Measurements from ENCODE around the gene SHPK. TPM values are rescaled to one million over a fixed set of nuclear protein-coding genes. Genes with fewer than 3 reads are reported as not detected.

SHPK gene
- total and polyA plus RNA-seq, 9 of the 15 experiments (the other 6 are each of a cell fraction or from before 2014, with no cell fraction given), result 2.5 to 16.3 (median 11.8) TPM

DNA sequence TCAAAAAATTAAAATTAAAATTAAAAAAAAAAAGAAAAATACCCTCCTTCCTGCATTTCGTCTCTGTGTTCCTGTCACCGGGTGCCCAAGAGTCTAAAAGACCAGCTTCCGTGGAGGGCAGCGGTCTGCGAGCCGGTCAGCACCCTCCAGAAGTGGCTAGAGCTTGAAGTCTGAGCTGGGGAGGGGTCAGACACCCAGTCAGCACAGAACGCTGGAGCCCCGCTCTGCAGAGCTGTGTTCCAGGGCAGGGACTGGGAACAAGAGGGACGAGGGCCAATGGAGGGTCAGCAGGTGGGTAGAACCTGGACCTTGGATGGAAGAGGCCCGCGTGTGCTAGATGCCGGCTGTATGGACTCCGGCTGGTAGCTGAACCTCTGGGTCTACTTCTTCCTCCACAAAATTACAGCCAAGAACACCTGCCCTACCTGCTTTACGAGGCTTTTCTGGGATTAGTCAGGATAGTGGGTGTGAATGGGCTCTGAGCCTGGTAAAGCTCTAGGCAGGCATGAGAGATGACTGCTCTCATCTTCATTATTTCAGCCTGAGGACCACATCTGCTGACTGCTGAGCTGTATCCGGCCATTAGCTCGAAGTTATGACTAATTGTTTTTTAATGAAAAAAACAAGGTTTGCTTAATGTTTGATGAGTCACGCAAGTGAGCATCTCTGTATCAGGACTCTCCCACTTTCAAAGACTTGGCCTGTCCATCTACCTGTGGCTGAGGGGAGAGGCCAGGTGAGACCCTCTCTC lies 32.8 kb downstream of the SHPK start (continued):
- TF ChIP-seq SRSF3 (IDR thresholded peaks at IDR 0.05; ENCODE audit: insufficient read depth, low read length) (no peak), BRCA1 (IDR thresholded peaks at IDR 0.05) (no peak), BRCA1 (CRISPR knock-in tag; IDR thresholded peaks at IDR 0.05) (no peak), MYNN (IDR thresholded peaks at IDR 0.05) (no peak), MYNN (CRISPR knock-in tag; IDR thresholded peaks at IDR 0.05) (no peak), ZFP1 (CRISPR knock-in tag; IDR thresholded peaks at IDR 0.05) (no peak), C11orf30 (IDR thresholded peaks at IDR 0.05; ENCODE audit: low read depth) (no peak), MAZ (CRISPR knock-in tag; conservative IDR thresholded peaks at IDR 0.05 in 1 of 2, IDR thresholded peaks at IDR 0.05 in 1 of 2) (no peak), TCFL5 (CRISPR knock-in tag; conservative IDR thresholded peaks at IDR 0.05) (no peak), KAT2B (IDR thresholded peaks at IDR 0.05; ENCODE audit: low read depth, low read length) (no peak), ZNF282 (CRISPR knock-in tag; IDR thresholded peaks at IDR 0.05) (no peak)
- TF ChIP-seq, protein P1, sequence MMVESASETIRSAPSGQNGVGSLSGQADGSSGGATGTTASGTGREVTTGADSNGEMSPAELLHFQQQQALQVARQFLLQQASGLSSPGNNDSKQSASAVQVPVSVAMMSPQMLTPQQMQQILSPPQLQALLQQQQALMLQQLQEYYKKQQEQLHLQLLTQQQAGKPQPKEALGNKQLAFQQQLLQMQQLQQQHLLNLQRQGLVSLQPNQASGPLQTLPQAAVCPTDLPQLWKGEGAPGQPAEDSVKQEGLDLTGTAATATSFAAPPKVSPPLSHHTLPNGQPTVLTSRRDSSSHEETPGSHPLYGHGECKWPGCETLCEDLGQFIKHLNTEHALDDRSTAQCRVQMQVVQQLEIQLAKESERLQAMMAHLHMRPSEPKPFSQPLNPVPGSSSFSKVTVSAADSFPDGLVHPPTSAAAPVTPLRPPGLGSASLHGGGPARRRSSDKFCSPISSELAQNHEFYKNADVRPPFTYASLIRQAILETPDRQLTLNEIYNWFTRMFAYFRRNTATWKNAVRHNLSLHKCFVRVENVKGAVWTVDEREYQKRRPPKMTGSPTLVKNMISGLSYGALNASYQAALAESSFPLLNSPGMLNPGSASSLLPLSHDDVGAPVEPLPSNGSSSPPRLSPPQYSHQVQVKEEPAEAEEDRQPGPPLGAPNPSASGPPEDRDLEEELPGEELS (CRISPR knock-in tag; IDR thresholded peaks at IDR 0.05; ENCODE audit: borderline replicate concordance), result no peak
- TF ChIP-seq, protein P2, sequence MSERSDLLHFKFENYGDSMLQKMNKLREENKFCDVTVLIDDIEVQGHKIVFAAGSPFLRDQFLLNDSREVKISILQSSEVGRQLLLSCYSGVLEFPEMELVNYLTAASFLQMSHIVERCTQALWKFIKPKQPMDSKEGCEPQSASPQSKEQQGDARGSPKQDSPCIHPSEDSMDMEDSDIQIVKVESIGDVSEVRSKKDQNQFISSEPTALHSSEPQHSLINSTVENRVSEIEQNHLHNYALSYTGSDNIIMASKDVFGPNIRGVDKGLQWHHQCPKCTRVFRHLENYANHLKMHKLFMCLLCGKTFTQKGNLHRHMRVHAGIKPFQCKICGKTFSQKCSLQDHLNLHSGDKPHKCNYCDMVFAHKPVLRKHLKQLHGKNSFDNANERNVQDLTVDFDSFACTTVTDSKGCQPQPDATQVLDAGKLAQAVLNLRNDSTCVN (CRISPR knock-in tag; IDR thresholded peaks at IDR 0.05), result no peak

All from K562 (cell line).